Measurements from ENCODE around the gene POPDC2.
"Not testable (repeated sequence)": the region's sequence is repeated elsewhere in the genome, so short reads cannot be mapped to it uniquely, and the experiment has no call there.

POPDC2 gene

GRCh38 chr3:119611664-119612063 is 48.7 kb downstream of the POPDC2 start:
- no peak for DNase-seq

- DNase-seq, result no peak
Measured at GRCh38 chr3:119609301-119609700, 51.1 kb downstream of the POPDC2 start.

DNA sequence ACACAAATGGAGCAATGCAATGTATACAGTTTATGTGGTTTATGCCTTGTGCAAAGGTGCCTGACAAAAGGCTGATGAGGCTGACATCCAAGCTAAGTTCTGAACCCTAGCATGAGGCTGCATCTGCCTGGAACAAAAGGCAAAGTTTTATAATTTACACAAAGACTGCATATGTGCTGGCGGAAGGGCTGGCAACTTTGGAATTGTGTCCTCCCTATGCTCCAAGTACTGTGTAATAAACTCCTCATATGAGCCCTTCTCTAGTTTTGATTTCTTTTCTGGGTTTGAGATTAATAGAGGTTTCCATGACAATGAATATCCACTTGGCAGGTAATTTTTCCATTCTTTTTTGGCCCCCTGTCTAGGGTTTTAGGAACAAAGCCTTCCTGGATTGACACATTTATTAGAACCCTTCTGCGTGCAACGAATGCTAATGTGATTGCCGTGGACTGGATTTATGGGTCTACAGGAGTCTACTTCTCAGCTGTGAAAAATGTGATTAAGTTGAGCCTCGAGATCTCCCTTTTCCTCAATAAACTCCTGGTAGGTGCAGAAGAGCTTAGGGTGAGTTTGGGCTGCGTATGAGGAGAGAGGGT is 51.9 kb downstream of the POPDC2 start:
- DNase-seq, result no peak

DNA sequence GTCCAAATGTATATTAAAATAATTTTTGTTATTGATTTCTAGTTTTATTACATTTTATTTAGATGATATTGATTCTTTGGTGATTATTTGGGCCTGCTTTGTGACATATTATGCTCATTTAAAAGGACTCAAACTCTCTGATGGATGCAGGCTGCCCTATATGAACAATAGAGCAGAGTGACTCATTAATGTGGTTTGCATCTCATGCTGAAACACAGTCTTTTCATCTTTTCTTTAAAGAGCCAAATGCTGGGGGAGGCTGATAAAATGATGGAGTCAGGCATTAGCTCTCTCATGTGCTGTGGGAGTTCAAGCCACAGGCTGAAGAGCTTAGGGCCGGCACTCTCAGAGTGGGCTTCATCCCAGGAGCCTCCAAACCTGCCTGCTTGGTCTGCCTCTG is 55.5 kb downstream of the POPDC2 start:
- no peak for DNase-seq

DNA sequence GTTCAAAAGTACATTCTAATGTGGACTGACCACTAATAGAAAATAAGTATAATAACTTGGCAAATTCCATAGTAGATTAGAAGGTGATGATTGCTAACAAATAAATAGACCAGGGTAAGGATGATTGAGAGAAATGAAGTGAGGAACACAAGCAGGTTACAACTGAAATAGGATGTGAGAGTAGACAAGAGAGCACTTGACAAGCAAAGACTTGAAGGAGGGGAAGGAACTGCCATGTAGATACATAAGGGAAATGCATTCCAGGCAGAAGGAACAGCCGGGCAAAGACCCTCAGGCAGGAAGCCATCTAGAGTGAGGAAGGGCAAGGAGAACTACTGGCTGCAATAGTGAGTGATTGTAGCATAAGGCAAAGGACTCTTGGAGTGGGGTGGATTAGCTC is 57.7 kb downstream of the POPDC2 start:
- DNase-seq, result no peak

DNA sequence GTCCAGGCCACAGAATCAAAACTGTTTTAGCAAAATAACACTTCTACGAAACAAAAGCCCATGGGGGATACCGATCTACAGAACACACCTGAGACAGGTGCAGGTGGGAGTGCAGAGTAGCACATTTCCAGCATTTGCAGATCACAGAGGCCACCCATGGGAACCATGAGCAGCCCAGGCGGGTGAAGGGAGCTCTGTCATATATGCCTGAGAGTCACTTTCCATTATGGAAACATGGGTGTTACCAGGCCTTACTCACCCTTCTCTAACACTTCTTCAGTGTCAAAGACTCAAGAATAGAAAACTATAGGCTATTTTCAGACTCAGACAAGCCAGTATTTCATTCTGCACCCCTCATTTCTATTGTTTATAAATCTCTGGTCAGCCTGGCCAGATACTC is 59.2 kb downstream of the POPDC2 start:
- DNase-seq, result no peak

GRCh38 chr3:119600732-119601131 is 59.7 kb downstream of the POPDC2 start:
- DNase-seq, result peak in 1 of 2 experiments; percentile 11

- no peak for DNase-seq
Measured at GRCh38 chr3:119599558-119600174, 60.7 kb downstream of the POPDC2 start.

- no peak for DNase-seq
Measured at GRCh38 chr3:119598410-119599098, 61.8 kb downstream of the POPDC2 start.

- DNase-seq, result no peak
Measured at GRCh38 chr3:119597548-119598288, 62.7 kb downstream of the POPDC2 start, which contains the start of gene PLA1A. Gene PLA1A (plus strand): TSS chr3:119597885. CDS start chr3:119597914, 29 bp downstream.

GRCh38 chr3:119596398-119596797 is 64.0 kb downstream of the POPDC2 start:
- DNase-seq, result no peak

GRCh38 chr3:119595639-119596334 is 64.6 kb downstream of the POPDC2 start:
- peak in 1 of 2 experiments; percentile 31 for DNase-seq

- not testable (repeated sequence) for DNase-seq
Measured at GRCh38 chr3:119594929-119595328, 65.5 kb downstream of the POPDC2 start.

DNA sequence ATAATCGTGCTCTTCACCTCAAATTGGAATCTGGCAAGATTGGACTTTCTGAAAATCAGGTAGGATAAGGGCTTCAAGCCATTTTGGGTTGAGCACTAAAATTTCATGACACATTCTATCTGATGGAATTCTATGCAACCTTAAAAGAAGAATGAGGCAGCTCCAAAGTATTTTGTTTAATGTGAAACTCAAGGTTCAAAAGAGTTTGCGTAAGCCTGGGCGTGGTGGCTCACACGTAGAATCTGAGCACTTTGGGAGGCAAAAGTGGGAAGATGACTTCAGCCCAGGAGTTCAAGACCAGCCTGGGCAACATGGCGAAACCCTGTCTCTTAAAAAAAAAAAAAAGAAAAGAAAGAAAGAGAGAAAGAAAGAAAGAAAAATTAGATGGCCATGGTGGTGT is 66.3 kb downstream of the POPDC2 start:
- no peak for DNase-seq

- no peak for DNase-seq
Measured at GRCh38 chr3:119592861-119593260, 67.5 kb downstream of the POPDC2 start.

Measured in NCI-H446 (cell line).